Left lung (tissue), 10 donors: ENCODE results near the gene NDUFS8. TPM values are rescaled to one million over a fixed set of nuclear protein-coding genes. Genes with fewer than 3 reads are reported as not detected.
A peak's percentile ranks its signal among the peaks of the same experiment; 100 is the strongest.

Experiments
- ATAC-seq: fragments of 200-7000 bp; cut with Tn5 transposase; one replicate; pipeline ENCODE4 v1.9.1; 2020; ENCODE audit warnings: moderate library complexity
- DNase-seq, 4 donors: peaks; one replicate each; pipeline ENCODE4 v3.0.0-alpha.2; 2013 to 2020
- H3K27ac ChIP-seq, 2 donors: fragments of 200-600 bp; sonication (generic) in 1 of 2; one replicate each; pipeline versions ENCODE4 v1.5.0 to v1.8.0; 2020 to 2021
- H3K27me3 ChIP-seq, 2 donors: fragments of 200-600 bp; sonication (generic) in 1 of 2; one replicate each; pipeline versions ENCODE4 v1.5.0 to v1.8.0; 2020 to 2021
- H3K36me3 ChIP-seq, 2 donors: fragments of 200-600 bp; sonication (generic) in 1 of 2; one replicate each; pipeline versions ENCODE4 v1.5.0 to v1.8.0; 2020 to 2021
- H3K4me1 ChIP-seq, 2 donors: fragments of 200-600 bp; one replicate each; pipeline ENCODE4 v1.8.0; 2021
- H3K4me3 ChIP-seq, 2 donors: fragments of 200-600 bp; sonication (generic) in 1 of 2; one replicate each; pipeline versions ENCODE4 v1.5.0 to v1.8.0; 2020 to 2021; ENCODE audit warnings: mild to moderate bottlenecking in 1 of 2
- H3K9me3 ChIP-seq, 2 donors: fragments of 200-600 bp; sonication (generic) in 1 of 2; one replicate each; pipeline versions ENCODE4 v1.5.0 to v1.8.0; 2020 to 2021
- intact Hi-C, 2 donors: fragments of 100-400 bp; cut with DNase I; formaldehyde crosslinking; loops; one replicate each; pipeline versions ENCODE4 v1.11.2 to v1.14.2; 2022
- polyA plus RNA-seq, 6 donors: library from polyadenylated mRNA; unstranded; fragments of 120-200 nt; gene quantifications; one replicate each; pipeline ENCODE4 v1.2.1, GENCODE V29; 2013; ENCODE audit not compliant: insufficient read length in 6 of 6
- total RNA-seq, 2 donors: library from RNA; stranded (reverse); fragmentation: NEBNext Ultra II Directional; extraction: Animal tissue kit (Norgen Biotek cat#: 25700); gene quantifications; one replicate each; pipeline ENCODE4 v1.2.1, GENCODE V29; 2021
- TF ChIP-seq, protein P1 (sequence below), 2 donors: fragments of 200-600 bp; sonication (generic) in 1 of 2; IDR thresholded peaks; one replicate each; pipeline versions ENCODE4 v1.5.0 to v1.8.0; 2021; ENCODE audit warnings: antibody characterized with exemption in 2 of 2
- donor health status: DM: no; HTN: yes; CAD: no.
- donor health status: DM: no; HTN: no; CAD: no.

Gene NDUFS8
- total and polyA plus RNA-seq, 8 donors = 44.8 to 151 (median 57.5) TPM

DNA sequence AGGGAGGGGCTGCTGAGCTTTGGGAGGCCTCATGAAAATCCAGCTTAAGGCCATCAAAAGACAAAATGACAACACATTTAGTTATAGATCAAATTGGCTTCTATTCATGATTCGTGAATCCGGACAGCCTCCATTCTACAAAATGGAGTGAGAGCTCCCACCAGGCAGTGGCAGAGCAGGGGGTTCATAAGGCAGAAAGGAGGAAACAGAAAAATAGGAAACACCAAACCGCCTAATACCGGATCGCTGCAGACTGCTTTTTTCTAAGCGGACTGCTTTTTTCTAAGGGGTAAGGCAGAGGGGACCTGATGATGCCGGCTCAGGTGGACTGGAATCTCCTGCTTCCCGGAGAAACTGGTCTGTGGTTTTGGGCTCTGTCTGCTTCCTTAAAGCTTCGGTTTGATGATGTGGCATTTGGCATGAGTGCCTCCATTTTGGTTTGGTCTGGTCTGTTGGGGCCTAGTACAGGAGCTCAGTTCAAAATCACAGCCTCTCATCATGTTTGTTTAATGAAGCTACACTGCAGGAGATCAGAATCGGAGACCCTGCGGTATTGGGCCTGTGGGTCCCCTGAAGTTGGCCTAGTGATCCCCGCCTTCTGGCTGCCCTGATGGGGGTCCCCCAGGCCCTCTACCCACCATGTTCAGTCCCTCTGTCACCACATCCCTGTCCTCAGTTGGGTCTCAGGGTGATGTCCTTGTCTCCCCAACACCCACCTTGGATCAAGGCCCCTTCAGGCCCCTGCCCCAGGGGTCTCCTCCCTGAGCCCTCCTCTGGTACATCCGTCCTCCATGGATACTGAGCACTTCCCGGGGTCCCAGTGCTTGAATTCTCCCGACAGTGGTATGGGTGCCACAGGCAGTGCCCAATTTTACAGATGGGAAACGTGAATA is 19.2 kb upstream of the NDUFS8 start:
- TF ChIP-seq, protein P1, sequence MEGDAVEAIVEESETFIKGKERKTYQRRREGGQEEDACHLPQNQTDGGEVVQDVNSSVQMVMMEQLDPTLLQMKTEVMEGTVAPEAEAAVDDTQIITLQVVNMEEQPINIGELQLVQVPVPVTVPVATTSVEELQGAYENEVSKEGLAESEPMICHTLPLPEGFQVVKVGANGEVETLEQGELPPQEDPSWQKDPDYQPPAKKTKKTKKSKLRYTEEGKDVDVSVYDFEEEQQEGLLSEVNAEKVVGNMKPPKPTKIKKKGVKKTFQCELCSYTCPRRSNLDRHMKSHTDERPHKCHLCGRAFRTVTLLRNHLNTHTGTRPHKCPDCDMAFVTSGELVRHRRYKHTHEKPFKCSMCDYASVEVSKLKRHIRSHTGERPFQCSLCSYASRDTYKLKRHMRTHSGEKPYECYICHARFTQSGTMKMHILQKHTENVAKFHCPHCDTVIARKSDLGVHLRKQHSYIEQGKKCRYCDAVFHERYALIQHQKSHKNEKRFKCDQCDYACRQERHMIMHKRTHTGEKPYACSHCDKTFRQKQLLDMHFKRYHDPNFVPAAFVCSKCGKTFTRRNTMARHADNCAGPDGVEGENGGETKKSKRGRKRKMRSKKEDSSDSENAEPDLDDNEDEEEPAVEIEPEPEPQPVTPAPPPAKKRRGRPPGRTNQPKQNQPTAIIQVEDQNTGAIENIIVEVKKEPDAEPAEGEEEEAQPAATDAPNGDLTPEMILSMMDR (IDR thresholded peaks at IDR 0.05) = no peak
- intact Hi-C loops = no loop called here
- peaks cover 43 to 84% of the 10 kb centered on the region in 2 donors for H3K4me1 ChIP-seq

DNA sequence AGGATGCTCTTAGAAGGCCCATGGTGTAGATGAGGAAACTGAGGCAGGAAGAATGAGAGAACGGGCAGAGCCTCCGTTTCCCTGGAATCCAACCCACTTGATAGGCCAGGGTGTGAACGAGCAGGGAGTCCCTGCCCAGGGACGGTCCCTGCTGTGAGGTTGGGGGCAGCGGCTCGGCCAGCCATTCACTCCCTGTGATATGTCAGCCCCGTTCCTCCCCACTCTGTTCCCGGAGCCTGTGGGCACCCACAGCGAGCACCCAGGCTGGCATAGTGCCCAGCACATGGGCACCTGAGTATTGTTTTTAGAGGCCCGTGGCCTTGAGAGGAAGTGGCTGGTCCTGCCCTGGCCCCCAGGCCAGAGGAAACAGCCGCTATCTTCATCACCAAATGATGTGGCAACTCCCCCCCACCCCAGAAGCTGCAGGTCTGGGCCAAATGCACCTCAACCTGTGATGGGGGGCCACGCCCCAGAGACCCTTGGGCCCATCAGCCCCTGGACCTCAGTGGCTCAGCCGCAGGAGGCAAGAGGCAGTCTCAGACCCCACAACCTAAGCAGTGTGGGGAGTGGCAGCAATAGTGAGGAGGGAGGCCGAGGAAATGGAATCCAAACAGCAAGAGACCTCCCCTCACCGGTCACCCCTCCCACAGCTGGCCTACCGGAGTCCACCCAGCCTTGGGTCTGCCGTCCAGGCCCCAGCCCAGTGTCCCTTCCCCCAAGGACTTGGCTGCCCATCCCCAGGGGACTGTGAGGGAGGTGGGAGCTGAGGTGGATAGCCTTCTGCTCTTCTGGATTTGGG is 18.2 kb upstream of the NDUFS8 start:
- peak overlapping the region; percentile 93 to 96 for H3K27ac ChIP-seq
- H3K36me3 ChIP-seq = peaks cover 0 to 6% of the 10 kb centered on the region in 2 donors
- DNase-seq = peak in 2 of 4 donors; percentile 37 to 83
- intact Hi-C loops = no loop called here
- H3K9me3 ChIP-seq = no peaks in the 10 kb centered on the region
- H3K4me1 ChIP-seq = peaks cover 43 to 91% of the 10 kb centered on the region in 2 donors
- H3K27me3 ChIP-seq = no peaks in the 10 kb centered on the region
- TF ChIP-seq, protein P1 (IDR thresholded peaks at IDR 0.05) = no peak
- no peak for ATAC-seq
- peak overlapping the region in 1 of 2 donors; percentile 52 for H3K4me3 ChIP-seq

More for the DNA sequence above, 19.2 kb upstream of the NDUFS8 start:
- peak overlapping the region; percentile 34 to 52 for H3K4me3 ChIP-seq
- H3K9me3 ChIP-seq = no peaks in the 10 kb centered on the region
- DNase-seq (peak in 2 of 4 donors; percentile 16 to 34), ATAC-seq (no peak)
- peaks cover 0 to 6% of the 10 kb centered on the region in 2 donors for H3K36me3 ChIP-seq
- H3K27ac ChIP-seq = peak overlapping the region; percentile 93 to 96
- H3K27me3 ChIP-seq = no peaks in the 10 kb centered on the region

DNA sequence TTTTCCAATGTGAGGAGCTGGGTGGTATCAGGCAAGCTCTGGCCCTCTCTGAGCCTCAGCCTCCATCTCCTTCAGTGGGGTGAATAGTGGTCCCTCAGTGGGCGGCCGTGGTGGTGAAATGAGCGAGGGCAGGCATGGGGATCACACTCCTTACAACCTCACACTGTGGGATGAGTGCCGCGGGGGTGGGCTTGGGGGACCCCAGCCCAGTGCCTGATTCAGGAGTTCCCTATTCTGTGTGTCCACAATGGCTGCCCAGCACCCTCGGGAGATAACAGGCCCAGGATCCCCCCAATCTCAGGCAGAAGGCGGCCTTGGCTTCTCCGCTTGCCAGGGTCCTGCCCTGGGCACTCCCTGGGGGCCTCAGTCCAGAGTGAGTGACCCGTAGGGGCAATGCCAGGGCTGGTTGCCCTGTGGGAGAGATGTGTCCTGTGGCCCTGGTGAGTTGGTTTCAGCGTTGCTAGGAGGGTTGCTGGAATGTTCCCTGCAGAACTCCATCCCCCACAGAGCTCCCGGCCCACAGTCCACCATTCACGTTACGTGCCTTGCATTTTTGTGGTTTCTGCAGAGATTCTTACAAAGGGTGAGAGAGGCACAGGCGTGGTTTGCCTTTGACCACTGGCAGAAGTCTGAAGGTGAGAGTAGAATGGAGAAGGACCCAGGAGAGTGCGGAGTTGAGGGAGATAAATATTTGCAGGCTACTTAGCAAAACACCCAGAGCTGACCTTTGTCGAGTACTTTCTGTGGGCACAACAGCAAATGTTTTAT is 17.5 kb upstream of the NDUFS8 start:
- DNase-seq = peak; percentile 26 to 77 (median 76)
- no peaks in the 10 kb centered on the region for H3K9me3 ChIP-seq
- intact Hi-C loops = no loop called here
- TF ChIP-seq, protein P1 (IDR thresholded peaks at IDR 0.05) = no peak
- H3K27me3 ChIP-seq = no peaks in the 10 kb centered on the region
- peak overlapping the region; percentile 93 to 96 for H3K27ac ChIP-seq
- H3K4me3 ChIP-seq = no peak overlapping the region
- peaks cover 43 to 87% of the 10 kb centered on the region in 2 donors for H3K4me1 ChIP-seq
- peak; percentile 42 for ATAC-seq
- H3K36me3 ChIP-seq = peaks cover 0 to 6% of the 10 kb centered on the region in 2 donors

DNA sequence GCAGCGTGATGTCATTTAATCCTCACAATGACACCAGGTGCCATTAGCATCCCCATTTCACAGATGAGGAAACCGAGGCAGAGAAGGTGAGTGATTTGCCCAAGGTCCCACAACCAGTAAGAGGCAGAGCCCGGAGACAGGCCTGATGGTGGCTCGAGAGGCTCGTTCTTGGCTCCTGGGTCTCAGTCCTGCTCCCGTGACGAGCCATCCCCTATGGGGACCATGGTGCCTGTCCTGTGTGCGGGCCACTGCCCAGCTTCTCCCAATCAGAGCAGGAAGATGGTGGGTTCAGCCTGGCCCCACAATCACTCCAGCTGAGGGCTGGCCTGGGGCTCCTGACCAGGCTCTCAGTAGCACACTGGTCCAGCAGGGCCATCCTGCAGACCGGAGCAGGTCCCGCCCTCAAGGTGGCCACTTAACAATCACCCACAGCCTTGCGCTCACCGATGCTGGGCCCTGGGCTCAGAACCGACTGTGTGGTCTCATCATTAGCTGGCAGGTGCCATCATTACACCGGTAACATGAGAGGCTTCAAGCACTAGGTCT is 16.8 kb upstream of the NDUFS8 start:
- Histone ChIP-seq H3K36me3 (peaks cover 0 to 8% of the 10 kb centered on the region in 2 donors), H3K27ac (peak overlapping the region; percentile 65 to 85), H3K4me3 (no peak overlapping the region), H3K27me3 (no peaks in the 10 kb centered on the region), H3K9me3 (no peaks in the 10 kb centered on the region), H3K4me1 (peaks cover 43 to 80% of the 10 kb centered on the region in 2 donors)
- intact Hi-C loops = no loop called here
- ATAC-seq = no peak
- DNase-seq = peak in 2 of 4 donors; percentile 35 to 76
- TF ChIP-seq, protein P1 (IDR thresholded peaks at IDR 0.05) = no peak
